ENCODE results near the gene CCDC157.

DNA sequence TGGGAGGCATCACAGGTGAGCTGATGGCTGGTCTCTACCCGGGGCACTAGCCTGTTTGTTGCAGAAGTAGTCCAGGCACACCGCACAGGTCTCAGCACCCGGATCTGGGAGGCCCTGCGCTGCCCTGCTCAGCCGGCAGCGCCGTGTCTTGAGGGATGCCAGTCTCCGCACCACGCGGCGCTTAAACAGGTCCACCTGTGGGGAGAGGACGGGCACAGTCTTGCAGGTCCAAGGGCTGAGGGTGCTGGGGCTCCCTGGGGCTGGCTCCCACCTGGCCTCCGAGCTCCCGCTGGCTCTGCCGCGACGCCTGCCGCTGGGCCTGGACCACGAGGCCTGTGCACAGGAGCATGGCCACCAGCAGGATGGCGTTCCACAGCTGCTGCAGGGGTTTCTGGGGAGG is 23.2 kb downstream of the CCDC157 start:
- TF ChIP-seq, protein P1, sequence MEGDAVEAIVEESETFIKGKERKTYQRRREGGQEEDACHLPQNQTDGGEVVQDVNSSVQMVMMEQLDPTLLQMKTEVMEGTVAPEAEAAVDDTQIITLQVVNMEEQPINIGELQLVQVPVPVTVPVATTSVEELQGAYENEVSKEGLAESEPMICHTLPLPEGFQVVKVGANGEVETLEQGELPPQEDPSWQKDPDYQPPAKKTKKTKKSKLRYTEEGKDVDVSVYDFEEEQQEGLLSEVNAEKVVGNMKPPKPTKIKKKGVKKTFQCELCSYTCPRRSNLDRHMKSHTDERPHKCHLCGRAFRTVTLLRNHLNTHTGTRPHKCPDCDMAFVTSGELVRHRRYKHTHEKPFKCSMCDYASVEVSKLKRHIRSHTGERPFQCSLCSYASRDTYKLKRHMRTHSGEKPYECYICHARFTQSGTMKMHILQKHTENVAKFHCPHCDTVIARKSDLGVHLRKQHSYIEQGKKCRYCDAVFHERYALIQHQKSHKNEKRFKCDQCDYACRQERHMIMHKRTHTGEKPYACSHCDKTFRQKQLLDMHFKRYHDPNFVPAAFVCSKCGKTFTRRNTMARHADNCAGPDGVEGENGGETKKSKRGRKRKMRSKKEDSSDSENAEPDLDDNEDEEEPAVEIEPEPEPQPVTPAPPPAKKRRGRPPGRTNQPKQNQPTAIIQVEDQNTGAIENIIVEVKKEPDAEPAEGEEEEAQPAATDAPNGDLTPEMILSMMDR (IDR thresholded peaks at IDR 0.05) = no peak
- TF ChIP-seq POLR2AphosphoS5 (IDR thresholded peaks at IDR 0.05) = no peak
